GM21381 (cell line): ENCODE results near the gene MBOAT2.
"Not testable (repeated sequence)": the region's sequence is repeated elsewhere in the genome, so short reads cannot be mapped to it uniquely, and the experiment has no call there.

Experiments used
- ATAC-seq: cut with Tn5 transposase; IDR thresholded peaks from one replicate; pipeline ENCODE4 v1.9.1; 2021; ENCODE audit warnings: mild to moderate bottlenecking, moderate library complexity; ENCODE audit not compliant: unreplicated experiment

Gene MBOAT2

GRCh38 chr2:8993196-8993901 lies 10.1 kb downstream of the MBOAT2 start:
- ATAC-seq, result no peak

- no peak for ATAC-seq
These were observed 10.8 kb downstream of the MBOAT2 start for GRCh38 chr2:8992643-8993042.

DNA sequence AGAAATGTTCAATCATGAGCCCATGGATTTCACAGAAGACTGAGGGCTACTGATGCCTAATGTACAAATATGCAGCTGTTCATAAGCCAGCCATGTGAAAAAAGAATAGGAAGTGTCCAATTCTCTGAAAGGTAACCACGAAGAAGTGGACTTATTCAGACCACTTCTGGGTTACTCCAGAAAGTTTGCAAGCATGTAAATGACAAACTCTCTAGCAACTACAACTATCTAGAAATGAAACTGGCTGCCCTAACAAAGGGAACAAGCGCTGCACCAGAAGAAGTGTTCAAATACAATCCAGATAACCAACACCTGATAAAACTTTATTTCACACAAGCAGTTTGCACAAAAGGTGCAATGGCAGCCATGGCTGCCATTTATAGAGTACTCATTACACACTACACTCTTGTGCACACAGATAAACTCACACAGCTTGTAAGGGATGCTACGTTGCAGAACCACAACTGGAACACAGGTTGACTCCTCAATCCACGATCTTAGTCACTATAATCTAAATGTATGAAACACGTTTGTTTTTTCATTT lies 13.9 kb downstream of the MBOAT2 start:
- ATAC-seq, result no peak

DNA sequence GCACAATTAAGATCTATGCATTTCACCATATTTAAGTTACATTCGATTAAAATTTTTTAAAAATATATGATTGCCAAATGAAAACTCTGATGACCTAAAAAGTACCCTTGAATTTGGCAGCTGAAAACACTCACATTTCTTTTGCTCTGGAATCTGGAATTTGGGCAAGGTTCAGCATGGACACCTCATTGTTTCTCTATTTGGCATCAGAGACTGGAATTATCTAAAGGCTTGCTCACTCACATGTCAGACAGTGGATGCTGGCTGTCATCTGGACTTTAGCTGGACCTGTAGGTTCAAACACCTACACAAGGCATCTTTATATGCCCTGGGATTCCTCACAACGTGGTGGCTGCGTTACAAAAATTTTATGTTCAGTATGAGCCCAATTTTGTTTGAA lies 16.1 kb downstream of the MBOAT2 start:
- ATAC-seq, result no peak

DNA sequence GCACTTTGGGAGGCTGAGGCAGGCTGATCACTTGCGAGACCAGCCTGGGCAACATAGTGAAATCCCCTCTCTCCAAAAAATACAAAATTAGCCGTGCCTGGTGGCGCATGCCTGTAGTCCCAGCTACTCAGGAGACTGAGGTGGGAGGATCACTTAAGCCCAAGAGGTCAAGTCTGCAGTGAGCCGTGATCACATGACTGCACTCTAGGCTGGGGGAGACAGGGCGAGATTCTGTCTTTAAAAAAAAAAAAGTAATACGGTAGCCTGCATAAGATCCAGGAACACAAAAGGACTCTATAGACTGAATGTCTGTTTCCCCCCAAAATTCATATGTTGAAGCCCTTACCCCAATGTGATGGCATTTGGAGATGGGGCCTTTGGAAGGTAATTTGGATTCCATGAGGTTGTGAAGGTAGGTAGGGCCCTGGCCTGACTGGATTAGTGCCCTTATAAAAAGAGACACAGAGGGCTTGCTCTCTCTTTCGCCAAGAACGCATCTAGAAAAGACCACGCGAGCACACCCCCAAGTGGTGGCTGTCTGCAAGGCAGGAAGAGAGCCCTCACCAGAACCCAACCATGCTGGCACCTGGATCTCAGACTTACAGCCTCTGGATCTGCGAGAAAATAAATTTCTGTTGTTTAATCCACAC lies 17.0 kb downstream of the MBOAT2 start:
- no peak for ATAC-seq

DNA sequence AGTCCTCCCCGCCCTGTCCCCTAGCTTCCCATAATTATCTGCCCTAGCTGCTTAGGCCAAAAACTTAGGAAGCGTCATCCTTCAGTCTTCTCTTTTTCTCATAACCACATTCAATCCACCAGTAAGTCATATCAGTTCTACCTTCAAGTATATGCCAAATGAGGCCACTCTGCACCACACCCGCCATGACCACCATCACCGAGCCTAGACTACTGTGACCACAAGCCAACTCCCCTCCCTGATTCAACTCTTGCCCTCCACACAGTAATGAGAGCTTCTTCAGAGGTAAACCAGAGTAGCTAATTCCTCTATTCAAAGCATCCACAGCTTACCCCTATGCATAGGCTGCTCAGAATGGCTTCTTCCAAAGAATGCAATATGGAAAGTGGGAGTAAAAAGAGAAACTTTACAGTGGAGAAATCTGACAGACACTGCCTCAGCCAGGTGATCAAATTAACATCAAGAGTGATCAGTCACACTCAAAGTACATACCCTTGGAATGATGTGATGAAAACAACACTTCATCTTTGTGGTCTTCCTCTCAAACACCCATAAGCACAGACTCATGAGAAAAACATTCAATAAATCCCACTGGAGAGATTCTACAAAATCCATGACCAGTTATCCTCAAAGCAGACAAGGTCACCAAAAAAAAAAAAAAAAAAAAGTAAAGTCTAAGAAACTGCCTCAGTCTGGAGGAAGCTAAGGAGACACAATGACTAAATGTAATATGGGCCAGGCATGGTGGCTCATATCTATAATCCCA lies 17.7 kb downstream of the MBOAT2 start:
- no peak for ATAC-seq

DNA sequence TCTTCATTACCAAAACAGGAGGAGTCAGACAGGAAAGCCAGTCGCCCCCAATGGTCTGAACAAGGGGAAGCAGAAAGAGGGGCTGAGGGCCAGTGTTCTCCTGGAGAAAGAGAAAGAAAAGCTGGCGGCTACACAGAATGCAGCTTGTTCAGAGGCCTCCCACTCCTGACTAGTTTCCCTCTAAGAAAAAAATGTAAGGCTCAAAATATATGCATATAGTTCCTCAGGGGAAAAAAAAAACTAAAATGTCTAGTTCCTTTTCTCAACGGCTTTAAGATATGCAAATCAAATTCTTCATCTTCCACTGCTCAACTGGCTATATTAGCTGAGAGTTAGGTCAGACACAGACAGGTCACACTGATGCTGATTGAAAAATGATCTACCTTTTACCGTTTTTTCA lies 18.6 kb downstream of the MBOAT2 start:
- ATAC-seq, result no peak

DNA sequence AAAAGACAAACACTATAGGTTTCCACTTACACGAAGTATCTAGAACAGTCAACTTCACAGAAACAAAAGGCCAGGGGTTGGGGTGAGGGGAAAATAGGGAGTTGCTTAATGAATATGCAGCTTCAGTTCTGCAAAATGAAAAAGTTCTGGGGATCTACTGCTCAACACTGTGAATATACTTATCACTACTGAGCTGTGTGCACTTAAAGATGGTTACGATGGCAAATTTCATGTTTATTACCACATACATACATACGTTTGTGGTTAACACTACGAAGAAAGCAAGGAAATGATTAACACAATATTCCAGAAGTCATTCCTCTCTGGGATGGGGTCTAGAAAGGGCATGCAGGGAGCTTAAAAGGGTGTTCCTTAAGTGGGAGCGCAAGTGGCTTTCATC lies 19.3 kb downstream of the MBOAT2 start:
- ATAC-seq, result no peak

DNA sequence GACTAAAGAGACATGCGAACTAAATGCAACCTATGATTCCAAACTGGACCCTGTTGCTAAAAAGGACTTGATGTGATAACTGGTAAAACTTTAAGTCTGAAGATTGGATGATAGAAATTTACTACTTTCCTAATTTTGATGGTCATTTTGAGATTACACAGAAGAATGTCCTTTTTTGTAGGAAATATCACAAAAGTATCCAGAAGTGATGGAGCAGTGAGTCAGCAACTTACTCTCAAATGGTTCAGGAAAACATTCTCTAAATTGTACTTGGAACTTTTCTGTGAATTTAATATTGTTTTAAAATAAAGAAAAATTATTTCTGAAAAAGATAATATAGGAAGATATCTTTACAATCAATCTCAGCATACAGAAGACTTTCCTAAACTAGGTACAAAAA lies 19.9 kb downstream of the MBOAT2 start:
- no peak for ATAC-seq

DNA sequence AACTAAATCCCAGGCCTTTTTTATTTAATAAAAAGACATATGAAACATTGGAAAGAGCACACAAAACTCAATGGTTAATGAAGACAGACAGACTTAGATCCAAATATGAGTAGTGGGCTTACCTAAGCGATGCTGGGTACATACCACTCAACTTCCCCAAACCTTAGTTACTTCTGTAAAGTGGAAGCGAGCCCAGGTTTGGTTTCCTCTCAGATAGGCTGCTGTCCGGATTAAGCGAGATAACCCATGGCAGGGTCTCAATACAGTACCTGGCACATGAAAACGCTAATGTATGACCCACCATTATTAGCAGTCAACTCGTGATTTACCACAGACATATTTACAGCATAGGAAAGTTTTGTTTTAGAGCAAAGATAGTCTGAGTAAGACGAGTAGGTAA lies 21.6 kb downstream of the MBOAT2 start:
- no peak for ATAC-seq

GRCh38 chr2:8980096-8980495 lies 23.4 kb downstream of the MBOAT2 start:
- no peak for ATAC-seq

GRCh38 chr2:8977758-8978157 lies 25.7 kb downstream of the MBOAT2 start:
- ATAC-seq, result no peak

DNA sequence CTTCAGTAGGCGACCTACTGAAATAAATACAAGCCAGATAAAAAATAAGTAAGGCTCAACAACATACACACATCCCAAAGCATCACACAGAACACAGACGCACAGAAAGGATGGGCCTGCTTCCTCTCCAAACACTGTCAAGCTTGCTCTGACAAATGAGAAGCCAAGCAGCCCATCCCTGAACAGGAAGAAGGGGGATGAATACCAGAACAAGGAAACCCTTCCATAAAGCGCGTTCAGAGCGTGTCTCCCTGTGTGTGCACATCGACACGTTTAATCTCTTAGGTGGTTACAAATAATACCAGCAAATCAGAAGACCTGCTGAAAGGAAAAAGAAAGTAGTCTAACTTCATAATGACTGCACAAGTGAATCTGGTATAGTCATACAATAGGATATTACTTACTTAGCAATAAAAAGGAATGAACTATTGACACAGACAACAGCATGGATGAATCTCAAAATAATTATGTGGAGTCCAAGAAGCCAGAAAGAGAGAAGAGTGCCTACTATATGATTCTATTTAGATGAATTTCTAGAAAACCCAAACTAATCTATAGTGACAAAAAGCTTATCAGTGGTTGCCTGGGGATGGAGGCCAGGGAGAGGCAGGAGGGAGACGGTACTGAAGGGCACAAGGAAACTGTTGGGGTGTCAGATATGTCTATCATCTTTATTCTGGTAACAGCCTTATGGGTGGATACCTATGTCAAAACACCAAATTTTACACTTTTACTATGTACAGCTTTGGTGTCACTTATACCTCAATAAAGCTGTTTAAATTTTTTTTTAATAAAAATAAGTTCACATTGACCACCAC lies 26.8 kb downstream of the MBOAT2 start:
- no peak for ATAC-seq

GRCh38 chr2:8974016-8974415 lies 29.5 kb downstream of the MBOAT2 start:
- ATAC-seq, result no peak

DNA sequence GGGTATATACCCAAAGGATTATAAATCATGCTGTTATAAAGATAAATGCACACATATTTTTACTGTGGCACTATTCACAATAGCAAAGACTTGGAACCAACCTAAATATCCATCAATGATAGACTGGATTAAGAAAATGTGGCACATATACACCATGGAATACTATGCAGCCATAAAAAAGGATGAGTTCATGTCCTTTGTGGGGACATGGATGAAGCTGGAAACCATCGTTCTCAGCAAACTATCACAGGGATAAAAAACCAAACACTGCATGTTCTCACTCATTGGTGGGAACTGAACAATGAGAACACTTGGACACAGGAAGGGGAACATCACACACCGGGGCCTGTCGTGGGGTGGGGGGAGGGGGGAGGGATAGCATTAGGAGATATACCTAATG lies 30.5 kb downstream of the MBOAT2 start:
- not testable (repeated sequence) for ATAC-seq

DNA sequence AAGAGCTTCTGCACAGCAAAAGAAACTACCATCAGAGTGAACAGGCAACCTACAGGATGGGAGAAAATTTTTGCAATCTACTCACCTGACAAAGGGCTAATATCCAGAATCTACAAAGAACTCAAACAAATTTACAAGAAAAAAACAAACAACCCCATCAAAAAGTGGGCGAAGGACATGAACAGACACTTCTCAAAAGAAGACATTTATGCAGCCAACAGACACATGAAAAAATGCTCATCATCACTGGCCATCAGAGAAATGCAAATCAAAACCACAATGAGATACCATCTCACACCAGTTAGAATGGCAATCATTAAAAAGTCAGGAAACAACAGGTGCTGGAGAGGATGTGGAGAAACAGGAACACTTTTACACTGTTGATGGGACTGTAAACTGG lies 30.9 kb downstream of the MBOAT2 start:
- ATAC-seq, result not testable (repeated sequence)

DNA sequence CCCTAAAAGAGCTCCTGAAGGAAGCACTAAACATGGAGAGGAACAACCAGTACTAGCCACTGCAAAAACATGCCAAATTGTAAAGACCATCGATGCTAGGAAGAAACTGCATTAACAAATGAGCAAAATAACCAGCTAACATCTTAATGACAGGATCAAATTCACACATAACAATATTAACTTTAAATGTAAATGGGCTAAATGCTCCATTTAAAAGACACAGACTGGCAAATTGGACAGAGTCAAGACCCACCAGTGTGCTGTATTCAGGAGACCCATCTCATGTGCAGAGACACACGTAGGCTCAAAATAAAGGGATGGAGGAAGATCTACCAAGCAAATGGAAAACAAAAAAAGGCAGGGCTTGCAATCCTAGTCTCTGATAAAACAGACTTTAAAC lies 34.1 kb downstream of the MBOAT2 start:
- not testable (repeated sequence) for ATAC-seq

DNA sequence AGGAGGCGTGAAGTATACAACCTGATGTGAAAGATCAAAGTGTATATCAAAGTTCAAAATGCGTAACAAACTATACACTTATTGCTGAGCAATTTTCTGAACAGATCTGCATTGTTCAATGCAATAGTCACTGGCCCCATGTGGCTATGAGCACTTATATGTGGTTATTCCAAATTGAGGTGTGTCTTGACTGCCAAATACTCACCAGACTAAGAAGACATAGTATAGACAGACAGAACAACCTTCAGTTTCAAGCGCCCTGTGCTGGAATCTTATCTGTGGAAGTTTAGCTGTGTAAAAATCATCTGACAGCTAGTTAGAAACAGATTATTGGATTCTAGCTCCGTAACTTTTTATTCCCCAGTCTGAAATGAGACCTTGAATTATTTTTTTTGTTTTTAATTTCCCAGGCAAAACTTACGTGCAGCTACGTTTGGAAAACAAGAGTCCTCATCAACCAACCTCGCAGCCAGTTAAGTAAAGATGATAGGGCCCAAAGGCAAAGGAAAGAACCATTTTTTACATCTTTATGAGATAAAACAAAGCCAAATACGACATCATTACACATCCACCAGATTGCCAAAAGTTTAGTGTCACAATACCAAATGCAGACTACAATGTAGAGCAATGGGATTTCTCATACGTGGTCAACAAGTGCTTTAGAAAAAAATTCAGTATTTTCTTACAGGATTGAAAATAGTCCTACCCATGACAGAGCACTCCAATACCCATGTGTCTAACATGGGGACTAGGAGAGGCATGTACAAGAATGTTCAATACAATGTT lies 37.2 kb downstream of the MBOAT2 start:
- ATAC-seq, result no peak

- no peak for ATAC-seq
These were observed 38.1 kb downstream of the MBOAT2 start for GRCh38 chr2:8965216-8965969.
